Measurements from ENCODE around the gene CYRIA.

DNA sequence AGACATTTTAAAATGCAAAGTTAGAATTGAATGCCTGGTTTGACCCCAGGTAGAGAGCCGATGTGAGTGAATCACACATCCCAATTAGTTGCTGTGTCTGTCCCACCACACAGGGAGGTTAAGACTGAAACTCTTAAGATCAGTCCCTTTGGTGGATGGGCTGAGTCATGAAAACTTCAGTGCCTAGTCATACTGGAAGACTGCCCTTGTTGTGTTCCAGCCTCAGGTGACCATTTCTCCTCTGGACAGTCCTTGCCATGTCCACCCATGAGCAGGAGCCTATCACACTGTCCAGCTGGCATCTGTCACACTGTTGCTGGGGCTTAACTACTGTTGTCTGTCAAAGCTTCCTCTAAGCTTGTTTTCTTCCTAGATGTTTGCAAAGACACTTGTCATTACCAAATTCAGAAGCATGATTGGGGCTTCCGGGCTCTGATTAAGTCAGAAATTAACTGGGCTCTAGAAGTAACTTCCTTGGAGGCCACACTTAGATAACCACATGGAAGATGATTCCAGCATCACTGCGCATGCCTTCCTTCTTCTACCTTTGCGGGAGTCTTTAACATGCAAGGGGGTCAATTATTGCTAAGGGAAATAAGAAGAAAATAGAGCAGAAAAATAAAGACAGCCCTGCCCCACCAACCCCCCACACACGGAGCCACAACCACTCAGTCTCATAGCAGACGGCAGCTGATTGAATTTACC lies 21.3 kb downstream of the CYRIA start:
- no peak for TF ChIP-seq RXRA (IDR thresholded peaks at IDR 0.05)
- TF ChIP-seq, protein P1, sequence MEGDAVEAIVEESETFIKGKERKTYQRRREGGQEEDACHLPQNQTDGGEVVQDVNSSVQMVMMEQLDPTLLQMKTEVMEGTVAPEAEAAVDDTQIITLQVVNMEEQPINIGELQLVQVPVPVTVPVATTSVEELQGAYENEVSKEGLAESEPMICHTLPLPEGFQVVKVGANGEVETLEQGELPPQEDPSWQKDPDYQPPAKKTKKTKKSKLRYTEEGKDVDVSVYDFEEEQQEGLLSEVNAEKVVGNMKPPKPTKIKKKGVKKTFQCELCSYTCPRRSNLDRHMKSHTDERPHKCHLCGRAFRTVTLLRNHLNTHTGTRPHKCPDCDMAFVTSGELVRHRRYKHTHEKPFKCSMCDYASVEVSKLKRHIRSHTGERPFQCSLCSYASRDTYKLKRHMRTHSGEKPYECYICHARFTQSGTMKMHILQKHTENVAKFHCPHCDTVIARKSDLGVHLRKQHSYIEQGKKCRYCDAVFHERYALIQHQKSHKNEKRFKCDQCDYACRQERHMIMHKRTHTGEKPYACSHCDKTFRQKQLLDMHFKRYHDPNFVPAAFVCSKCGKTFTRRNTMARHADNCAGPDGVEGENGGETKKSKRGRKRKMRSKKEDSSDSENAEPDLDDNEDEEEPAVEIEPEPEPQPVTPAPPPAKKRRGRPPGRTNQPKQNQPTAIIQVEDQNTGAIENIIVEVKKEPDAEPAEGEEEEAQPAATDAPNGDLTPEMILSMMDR (IDR thresholded peaks at IDR 0.05; ENCODE audit: low read depth, low read length, missing input control) = no peak
- TF ChIP-seq, protein P2, sequence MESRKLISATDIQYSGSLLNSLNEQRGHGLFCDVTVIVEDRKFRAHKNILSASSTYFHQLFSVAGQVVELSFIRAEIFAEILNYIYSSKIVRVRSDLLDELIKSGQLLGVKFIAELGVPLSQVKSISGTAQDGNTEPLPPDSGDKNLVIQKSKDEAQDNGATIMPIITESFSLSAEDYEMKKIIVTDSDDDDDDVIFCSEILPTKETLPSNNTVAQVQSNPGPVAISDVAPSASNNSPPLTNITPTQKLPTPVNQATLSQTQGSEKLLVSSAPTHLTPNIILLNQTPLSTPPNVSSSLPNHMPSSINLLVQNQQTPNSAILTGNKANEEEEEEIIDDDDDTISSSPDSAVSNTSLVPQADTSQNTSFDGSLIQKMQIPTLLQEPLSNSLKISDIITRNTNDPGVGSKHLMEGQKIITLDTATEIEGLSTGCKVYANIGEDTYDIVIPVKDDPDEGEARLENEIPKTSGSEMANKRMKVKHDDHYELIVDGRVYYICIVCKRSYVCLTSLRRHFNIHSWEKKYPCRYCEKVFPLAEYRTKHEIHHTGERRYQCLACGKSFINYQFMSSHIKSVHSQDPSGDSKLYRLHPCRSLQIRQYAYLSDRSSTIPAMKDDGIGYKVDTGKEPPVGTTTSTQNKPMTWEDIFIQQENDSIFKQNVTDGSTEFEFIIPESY (IDR thresholded peaks at IDR 0.05) = no peak
- TF ChIP-seq, protein P3, sequence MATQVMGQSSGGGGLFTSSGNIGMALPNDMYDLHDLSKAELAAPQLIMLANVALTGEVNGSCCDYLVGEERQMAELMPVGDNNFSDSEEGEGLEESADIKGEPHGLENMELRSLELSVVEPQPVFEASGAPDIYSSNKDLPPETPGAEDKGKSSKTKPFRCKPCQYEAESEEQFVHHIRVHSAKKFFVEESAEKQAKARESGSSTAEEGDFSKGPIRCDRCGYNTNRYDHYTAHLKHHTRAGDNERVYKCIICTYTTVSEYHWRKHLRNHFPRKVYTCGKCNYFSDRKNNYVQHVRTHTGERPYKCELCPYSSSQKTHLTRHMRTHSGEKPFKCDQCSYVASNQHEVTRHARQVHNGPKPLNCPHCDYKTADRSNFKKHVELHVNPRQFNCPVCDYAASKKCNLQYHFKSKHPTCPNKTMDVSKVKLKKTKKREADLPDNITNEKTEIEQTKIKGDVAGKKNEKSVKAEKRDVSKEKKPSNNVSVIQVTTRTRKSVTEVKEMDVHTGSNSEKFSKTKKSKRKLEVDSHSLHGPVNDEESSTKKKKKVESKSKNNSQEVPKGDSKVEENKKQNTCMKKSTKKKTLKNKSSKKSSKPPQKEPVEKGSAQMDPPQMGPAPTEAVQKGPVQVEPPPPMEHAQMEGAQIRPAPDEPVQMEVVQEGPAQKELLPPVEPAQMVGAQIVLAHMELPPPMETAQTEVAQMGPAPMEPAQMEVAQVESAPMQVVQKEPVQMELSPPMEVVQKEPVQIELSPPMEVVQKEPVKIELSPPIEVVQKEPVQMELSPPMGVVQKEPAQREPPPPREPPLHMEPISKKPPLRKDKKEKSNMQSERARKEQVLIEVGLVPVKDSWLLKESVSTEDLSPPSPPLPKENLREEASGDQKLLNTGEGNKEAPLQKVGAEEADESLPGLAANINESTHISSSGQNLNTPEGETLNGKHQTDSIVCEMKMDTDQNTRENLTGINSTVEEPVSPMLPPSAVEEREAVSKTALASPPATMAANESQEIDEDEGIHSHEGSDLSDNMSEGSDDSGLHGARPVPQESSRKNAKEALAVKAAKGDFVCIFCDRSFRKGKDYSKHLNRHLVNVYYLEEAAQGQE (IDR thresholded peaks at IDR 0.05) = no peak
- TF ChIP-seq SP1 (IDR thresholded peaks at IDR 0.05) = no peak

Data from liver (tissue), 3 donors.